K562 (cell line): ENCODE measurements around the gene NR1D1. TPM values are rescaled to one million over a fixed set of nuclear protein-coding genes. Genes with fewer than 3 reads are reported as not detected.

Experiments
- BRD4 ChIP-seq: fragments of 200-600 bp; sonication (generic); IDR thresholded peaks from 2 replicates; pipeline ENCODE4 v1.6.1; 2017; ENCODE audit warnings: inconsistent platforms
- CHD1 ChIP-seq: fragments of 200-600 bp; sonication (generic); IDR thresholded peaks from one replicate; pipeline ENCODE4 v1.6.1; 2012; ENCODE audit warnings: mild to moderate bottlenecking, moderate library complexity, low read length, inconsistent platforms
- CREM ChIP-seq: IDR thresholded peaks from 2 replicates; pipeline ENCODE4 v1.6.1; 2014; ENCODE audit warnings: antibody characterized with exemption, low read depth
- EP300 ChIP-seq: IDR thresholded peaks from 2 replicates; pipeline ENCODE4 v1.6.1; 2012; ENCODE audit warnings: low read length, improper control_type of control experiment
- FIP1L1 ChIP-seq: fragments of 200-400 bp; formaldehyde crosslinking; IDR thresholded peaks from 2 replicates; pipeline ENCODE4 v1.6.1; 2018; ENCODE audit warnings: mild to moderate bottlenecking, low read depth, low read length; ENCODE audit not compliant: poor library complexity, severe bottlenecking
- MYC ChIP-seq, 2 experiments: fragments of 250-450 bp in 1 of 2; sonication (Bioruptor Pico) in 1 of 2; IDR thresholded peaks; 2 replicates each; pipeline versions ENCODE4 v1.5.1 to v1.6.1; 2012 to 2021; ENCODE audit warnings: low read depth in 2 of 2, borderline replicate concordance in 1 of 2, improper control_type of control experiment in 1 of 2, low read length in 1 of 2, mild to moderate bottlenecking in 1 of 2, moderate library complexity in 1 of 2
- NRF1 ChIP-seq, 2 experiments: fragments of 450-650 bp; IDR thresholded peaks in 1 of 2; conservative IDR thresholded peaks in 1 of 2; 2 replicates each; pipeline ENCODE4 v1.6.1; 2014; ENCODE audit warnings: mild to moderate bottlenecking in 2 of 2
- PCBP1 ChIP-seq: fragments of 200-400 bp; formaldehyde crosslinking; IDR thresholded peaks from 2 replicates; pipeline ENCODE4 v1.6.1; 2018; ENCODE audit warnings: mild to moderate bottlenecking, low read depth, low read length; ENCODE audit not compliant: poor library complexity, severe bottlenecking
- PHF8 ChIP-seq: fragments of 200-600 bp; sonication (generic); IDR thresholded peaks from 2 replicates; pipeline ENCODE4 v1.6.1; 2012; ENCODE audit warnings: mixed run types, mild to moderate bottlenecking, inconsistent platforms, low read length, moderate library complexity, borderline replicate concordance
- RB1 ChIP-seq: fragments of 450-650 bp; IDR thresholded peaks from 2 replicates; pipeline ENCODE4 v1.6.1; 2017; ENCODE audit warnings: low read depth, mild to moderate bottlenecking
- RBFOX2 ChIP-seq: fragments of 200-400 bp; formaldehyde crosslinking; IDR thresholded peaks from 2 replicates; pipeline ENCODE4 v1.6.1; 2017; ENCODE audit warnings: low read depth, mild to moderate bottlenecking, low read length, moderate library complexity
- SMAD4 ChIP-seq: fragments of 250-450 bp; sonication (Bioruptor Pico); conservative IDR thresholded peaks from 2 replicates; pipeline ENCODE4 v1.8.0; 2021; ENCODE audit warnings: inconsistent platforms, mild to moderate bottlenecking, moderate library complexity
- SUPT5H ChIP-seq: fragments of 450-650 bp; IDR thresholded peaks from 2 replicates; pipeline ENCODE4 v1.6.1; 2016
- TBP ChIP-seq: optimal IDR thresholded peaks from 2 replicates; pipeline ENCODE3; 2011; ENCODE audit warnings: low read depth, low read length, improper control_type of control experiment
- ZC3H8 ChIP-seq: fragments of 450-650 bp; IDR thresholded peaks from 2 replicates; pipeline ENCODE4 v1.6.1; 2017
- ZNF282 ChIP-seq: sonication (generic); formaldehyde crosslinking; IDR thresholded peaks from 2 replicates; pipeline ENCODE4 v1.8.1; 2023; ENCODE audit warnings: missing genetic modification reagents
- ZNF384 ChIP-seq: IDR thresholded peaks from 2 replicates; pipeline ENCODE4 v1.6.1; 2012; ENCODE audit warnings: low read depth, low read length, improper control_type of control experiment
- polyA plus RNA-seq, 8 experiments: library from polyadenylated mRNA; depleted of rRNA in 4 of 8; stranded (reverse) in 5 of 8; unstranded in 3 of 8; fragments of >200 nt; fragmentation: Nextera tagmentation in 2 of 8; fragmentation: Illumina TruSeq in 1 of 8; extraction: Ambion mirVana in 2 of 8; extraction: Trizol in 1 of 8; gene quantifications; 2 replicates each; pipeline versions ENCODE4 v1.2.1 to v1.2.3, GENCODE V29; 2011 to 2014; ENCODE audit warnings: inconsistent platforms in 1 of 8, missing spikeins in 1 of 8
- total RNA-seq, 7 experiments: library from RNA; depleted of rRNA in 6 of 7; stranded (reverse); fragments of >200 nt in 6 of 7; fragmentation: Illumina TruSeq in 2 of 7; extraction: Trizol in 2 of 7; gene quantifications; 2 replicates each; pipeline versions ENCODE4 v1.2.1 to v1.2.3, GENCODE V29; 2011 to 2021; ENCODE audit warnings: low replicate concordance in 1 of 7
- TF ChIP-seq, protein P1 (sequence below), 2 experiments: fragments of 450-650 bp; conservative IDR thresholded peaks; 2 replicates each; pipeline ENCODE4 v1.6.1; 2017; ENCODE audit warnings: mild to moderate bottlenecking in 2 of 2, moderate library complexity in 2 of 2
- TF ChIP-seq, protein P2 (sequence below): fragments of 250-450 bp; sonication (Bioruptor Pico); IDR thresholded peaks from 2 replicates; pipeline ENCODE4 v1.5.0; 2021; ENCODE audit warnings: mild to moderate bottlenecking, borderline replicate concordance
- TF ChIP-seq, protein P3 (sequence below): fragments of 250-450 bp; sonication (Bioruptor Pico); IDR thresholded peaks from 2 replicates; pipeline ENCODE4 v1.9.0; 2021; ENCODE audit warnings: mild to moderate bottlenecking
- TF ChIP-seq, protein P4 (sequence below), 2 experiments: IDR thresholded peaks; 2 replicates each; pipeline ENCODE4 v1.6.1; 2011; ENCODE audit warnings: borderline replicate concordance in 1 of 2, control low read depth in 1 of 2, low read depth in 1 of 2, low read length in 1 of 2, mild to moderate bottlenecking in 1 of 2, mixed read lengths in 1 of 2, moderate library complexity in 1 of 2; ENCODE audit not compliant: insufficient read depth in 1 of 2, insufficient read length in 1 of 2, poor library complexity in 1 of 2, severe bottlenecking in 1 of 2; ENCODE audit errors: extremely low read depth in 1 of 2

Gene NR1D1
- total and polyA plus RNA-seq, 9 of the 15 experiments (the other 6 are each of a cell fraction or from before 2014, with no cell fraction given): 0.25 to 7.7 (median 0.65) TPM

DNA sequence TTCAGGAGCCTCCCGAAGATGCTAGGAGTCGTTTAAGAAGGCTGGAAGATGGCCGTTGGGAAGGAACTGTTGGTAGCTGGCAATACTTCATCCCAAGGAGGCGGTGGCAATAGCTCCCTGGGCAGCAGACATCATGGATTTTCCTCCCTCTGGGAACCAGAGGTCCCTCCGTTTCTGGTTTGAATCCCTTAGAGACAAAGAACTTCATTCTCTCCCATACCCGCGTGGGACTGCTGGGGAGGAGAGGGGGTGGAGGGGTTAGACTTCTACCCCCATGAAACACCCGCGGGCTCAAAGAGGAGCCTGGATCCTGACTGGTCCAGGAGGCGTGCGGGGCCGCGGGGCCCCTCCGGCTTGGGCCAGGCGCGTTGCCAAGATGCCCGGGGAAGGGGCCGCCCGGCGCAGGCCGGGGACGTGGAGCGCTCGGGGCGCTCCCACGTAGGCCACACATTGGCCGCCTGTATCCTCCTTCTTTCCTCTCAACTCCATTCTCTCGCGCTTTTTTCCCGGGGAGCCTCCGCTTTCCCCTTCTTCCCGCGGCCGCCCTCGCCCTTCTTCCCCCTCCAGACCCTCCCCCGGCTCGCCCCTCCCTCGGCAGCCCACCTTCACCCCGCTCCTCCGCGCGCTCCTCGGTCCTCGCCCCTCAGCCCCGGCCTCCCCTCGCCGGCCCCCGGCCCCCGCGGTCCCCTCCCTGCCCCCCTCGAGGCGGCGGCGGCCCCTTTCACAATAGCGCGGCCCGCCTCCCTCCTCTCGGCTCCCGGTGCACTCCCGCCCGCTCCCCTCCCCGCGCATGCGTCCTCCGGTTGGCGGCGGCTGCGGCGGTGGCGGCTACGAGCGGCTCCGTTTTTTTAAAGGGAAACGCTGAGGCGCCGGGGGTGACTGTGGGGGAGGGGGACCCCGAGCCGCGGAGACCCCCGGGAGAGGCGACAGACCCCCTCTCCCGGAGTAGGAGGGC is 21.1 kb upstream of the NR1D1 start, which contains the start of gene MSL1 (continued):
- peak; percentile 62 for TF ChIP-seq FIP1L1
- TF ChIP-seq SMAD4 (CRISPR knock-in tag): no peak; the same call in 1 of the 2 replicates
- TF ChIP-seq NRF1 (conservative IDR thresholded peaks at IDR 0.05 in 1 of 2, IDR thresholded peaks at IDR 0.05 in 1 of 2): peak; percentile 89 to 91
- peak; percentile 70 for TF ChIP-seq SUPT5H
- TF ChIP-seq CREM: peak; percentile 23; the same call in 1 of the 2 replicates
- no peak for TF ChIP-seq CHD1
- TF ChIP-seq, protein P1, sequence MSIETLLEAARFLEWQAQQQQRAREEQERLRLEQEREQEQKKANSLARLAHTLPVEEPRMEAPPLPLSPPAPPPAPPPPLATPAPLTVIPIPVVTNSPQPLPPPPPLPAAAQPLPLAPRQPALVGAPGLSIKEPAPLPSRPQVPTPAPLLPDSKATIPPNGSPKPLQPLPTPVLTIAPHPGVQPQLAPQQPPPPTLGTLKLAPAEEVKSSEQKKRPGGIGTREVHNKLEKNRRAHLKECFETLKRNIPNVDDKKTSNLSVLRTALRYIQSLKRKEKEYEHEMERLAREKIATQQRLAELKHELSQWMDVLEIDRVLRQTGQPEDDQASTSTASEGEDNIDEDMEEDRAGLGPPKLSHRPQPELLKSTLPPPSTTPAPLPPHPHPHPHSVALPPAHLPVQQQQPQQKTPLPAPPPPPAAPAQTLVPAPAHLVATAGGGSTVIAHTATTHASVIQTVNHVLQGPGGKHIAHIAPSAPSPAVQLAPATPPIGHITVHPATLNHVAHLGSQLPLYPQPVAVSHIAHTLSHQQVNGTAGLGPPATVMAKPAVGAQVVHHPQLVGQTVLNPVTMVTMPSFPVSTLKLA (conservative IDR thresholded peaks at IDR 0.05): peak in 1 of 2 experiments; percentile 42; a peak in 1 of 4 replicates
- TF ChIP-seq, protein P2, sequence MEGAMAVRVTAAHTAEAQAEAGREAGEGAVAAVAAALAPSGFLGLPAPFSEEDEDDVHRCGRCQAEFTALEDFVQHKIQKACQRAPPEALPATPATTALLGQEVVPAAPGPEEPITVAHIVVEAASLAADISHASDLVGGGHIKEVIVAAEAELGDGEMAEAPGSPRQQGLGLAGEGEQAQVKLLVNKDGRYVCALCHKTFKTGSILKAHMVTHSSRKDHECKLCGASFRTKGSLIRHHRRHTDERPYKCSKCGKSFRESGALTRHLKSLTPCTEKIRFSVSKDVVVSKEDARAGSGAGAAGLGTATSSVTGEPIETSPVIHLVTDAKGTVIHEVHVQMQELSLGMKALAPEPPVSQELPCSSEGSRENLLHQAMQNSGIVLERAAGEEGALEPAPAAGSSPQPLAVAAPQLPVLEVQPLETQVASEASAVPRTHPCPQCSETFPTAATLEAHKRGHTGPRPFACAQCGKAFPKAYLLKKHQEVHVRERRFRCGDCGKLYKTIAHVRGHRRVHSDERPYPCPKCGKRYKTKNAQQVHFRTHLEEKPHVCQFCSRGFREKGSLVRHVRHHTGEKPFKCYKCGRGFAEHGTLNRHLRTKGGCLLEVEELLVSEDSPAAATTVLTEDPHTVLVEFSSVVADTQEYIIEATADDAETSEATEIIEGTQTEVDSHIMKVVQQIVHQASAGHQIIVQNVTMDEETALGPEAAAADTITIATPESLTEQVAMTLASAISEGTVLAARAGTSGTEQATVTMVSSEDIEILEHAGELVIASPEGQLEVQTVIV (CRISPR knock-in tag): no peak
- TF ChIP-seq, protein P3, sequence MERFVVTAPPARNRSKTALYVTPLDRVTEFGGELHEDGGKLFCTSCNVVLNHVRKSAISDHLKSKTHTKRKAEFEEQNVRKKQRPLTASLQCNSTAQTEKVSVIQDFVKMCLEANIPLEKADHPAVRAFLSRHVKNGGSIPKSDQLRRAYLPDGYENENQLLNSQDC (CRISPR knock-in tag): peak; percentile 71; the same call in 1 of the 2 replicates
- TF ChIP-seq MYC (IDR thresholded peaks at IDR 0.05; ENCODE audit: low read depth, low read length): peak; percentile 9
- no peak for TF ChIP-seq MYC (CRISPR knock-in tag; IDR thresholded peaks at IDR 0.05; ENCODE audit: borderline replicate concordance, low read depth)
- peak; percentile 25; the same call in 1 of the 2 replicates for TF ChIP-seq RB1
- peak; percentile 63 for TF ChIP-seq PCBP1
- TF ChIP-seq EP300: no peak
- peak; percentile 46; the same call in 1 of the 2 replicates for TF ChIP-seq PHF8
- TF ChIP-seq ZC3H8: no peak
- peak; percentile 82 for TF ChIP-seq RBFOX2
- TF ChIP-seq BRD4: 0 out of 2 replicates have a peak, but pooled peaks have one; percentile 31
- TF ChIP-seq ZNF384: peak; percentile 48; the same call in 1 of the 2 replicates
- TF ChIP-seq, protein P4, sequence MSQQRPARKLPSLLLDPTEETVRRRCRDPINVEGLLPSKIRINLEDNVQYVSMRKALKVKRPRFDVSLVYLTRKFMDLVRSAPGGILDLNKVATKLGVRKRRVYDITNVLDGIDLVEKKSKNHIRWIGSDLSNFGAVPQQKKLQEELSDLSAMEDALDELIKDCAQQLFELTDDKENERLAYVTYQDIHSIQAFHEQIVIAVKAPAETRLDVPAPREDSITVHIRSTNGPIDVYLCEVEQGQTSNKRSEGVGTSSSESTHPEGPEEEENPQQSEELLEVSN (IDR thresholded peaks at IDR 0.05; ENCODE audit: borderline replicate concordance in 1 of 2, extremely low read depth in 1 of 2, insufficient read depth in 1 of 2, insufficient read length in 1 of 2, low read depth in 1 of 2, low read length in 1 of 2, poor library complexity in 1 of 2, severe bottlenecking in 1 of 2): peak in 1 of 2 experiments; percentile 74
- no peak for TF ChIP-seq ZNF282 (CRISPR knock-in tag)
- TF ChIP-seq TBP: peak; percentile 44
